Endothelial cell (in vitro differentiated cells): ENCODE measurements around the gene GDF15. TPM values are rescaled to one million over a fixed set of nuclear protein-coding genes. Genes with fewer than 3 reads are reported as not detected.
"Not testable (repeated sequence)": the region's sequence is repeated elsewhere in the genome, so short reads cannot be mapped to it uniquely, and the experiment has no call there.

Source experiments
- DNase-seq: peaks from one replicate; pipeline ENCODE4 v3.0.0; 2021; ENCODE audit warnings: low spot score
- H3K27ac Mint-ChIP-seq: one replicate; pipeline ENCODE4 v1.8.0; 2021; ENCODE audit warnings: mixed read lengths, inconsistent platforms; ENCODE audit not compliant: unreplicated experiment
- H3K27me3 Mint-ChIP-seq: one replicate; pipeline ENCODE4 v1.8.0; 2021; ENCODE audit warnings: mild to moderate bottlenecking, moderate library complexity, mixed read lengths, inconsistent platforms; ENCODE audit not compliant: unreplicated experiment
- H3K36me3 Mint-ChIP-seq: one replicate; pipeline ENCODE4 v1.8.0; 2021; ENCODE audit warnings: mild to moderate bottlenecking, low read depth, mixed read lengths, inconsistent platforms; ENCODE audit not compliant: unreplicated experiment
- H3K4me1 Mint-ChIP-seq: one replicate; pipeline ENCODE4 v1.8.0; 2021; ENCODE audit warnings: mild to moderate bottlenecking, mixed read lengths, inconsistent platforms; ENCODE audit not compliant: unreplicated experiment
- H3K4me3 Mint-ChIP-seq: one replicate; pipeline ENCODE4 v1.8.0; 2021; ENCODE audit warnings: mild to moderate bottlenecking, mixed read lengths, inconsistent platforms; ENCODE audit not compliant: unreplicated experiment
- H3K9me3 Mint-ChIP-seq: one replicate; pipeline ENCODE4 v1.8.0; 2021; ENCODE audit warnings: mixed read lengths, inconsistent platforms; ENCODE audit not compliant: unreplicated experiment
- CTCF ChIP-seq: fragments of 200-600 bp; sonication (generic); IDR thresholded peaks from one replicate; pipeline ENCODE4 v1.5.0; 2021; ENCODE audit warnings: antibody characterized with exemption; ENCODE audit not compliant: unreplicated experiment
- total RNA-seq: library from RNA; stranded (reverse); fragmentation: NEBNext Ultra II Directional; extraction: Animal tissue kit (Norgen Biotek cat#: 25700); gene quantifications from one replicate; pipeline ENCODE4 v1.2.1, GENCODE V29; 2021; ENCODE audit not compliant: unreplicated experiment

The GDF15 gene
- total RNA-seq, 1 donor from 2014 or later: 1.3 TPM

GRCh38 chr19:18380843-18381242 lies 5.1 kb upstream of the GDF15 start:
- peaks cover 10% of the 10 kb centered on the region for H3K4me1 Mint-ChIP-seq
- peaks cover 3% of the 10 kb centered on the region for H3K27me3 Mint-ChIP-seq
- no peaks in the 10 kb centered on the region for H3K36me3 Mint-ChIP-seq
- no peak for TF ChIP-seq CTCF
- H3K4me3 Mint-ChIP-seq: no peak overlapping the region
- H3K9me3 Mint-ChIP-seq: no peaks in the 10 kb centered on the region
- DNase-seq: no peak
- H3K27ac Mint-ChIP-seq: no peak overlapping the region

- not testable (repeated sequence) for H3K9me3 Mint-ChIP-seq, H3K36me3 Mint-ChIP-seq, H3K27ac Mint-ChIP-seq, H3K4me3 Mint-ChIP-seq, H3K27me3 Mint-ChIP-seq, DNase-seq
- H3K4me1 Mint-ChIP-seq: peaks cover 10% of the 10 kb centered on the region
Observed at GRCh38 chr19:18383622-18384021, 2.3 kb upstream of the GDF15 start.

GRCh38 chr19:18384775-18385174 lies 1.2 kb upstream of the GDF15 start:
- Mint-ChIP-seq H3K27ac (no peak overlapping the region), H3K4me3 (no peak overlapping the region), H3K9me3 (no peaks in the 10 kb centered on the region), H3K4me1 (peaks cover 10% of the 10 kb centered on the region), H3K27me3 (peaks cover 9% of the 10 kb centered on the region), H3K36me3 (no peaks in the 10 kb centered on the region)
- no peak for TF ChIP-seq CTCF
- DNase-seq: no peak

- Mint-ChIP-seq H3K36me3 (no peaks in the 10 kb centered on the region), H3K27ac (no peak overlapping the region), H3K9me3 (no peaks in the 10 kb centered on the region), H3K4me1 (peaks cover 8% of the 10 kb centered on the region), H3K27me3 (peaks cover 9% of the 10 kb centered on the region), H3K4me3 (peak overlapping the region; percentile 51)
- no peak for TF ChIP-seq CTCF
- DNase-seq: no peak
Observed at GRCh38 chr19:18385359-18385674, 641 bp upstream of the GDF15 start.

GRCh38 chr19:18386543-18387271 lies 749 bp downstream of the GDF15 start:
- peaks cover 8% of the 10 kb centered on the region for H3K4me1 Mint-ChIP-seq
- peaks cover 9% of the 10 kb centered on the region for H3K27me3 Mint-ChIP-seq
- no peak overlapping the region for H3K4me3 Mint-ChIP-seq
- DNase-seq: no peak
- no peak overlapping the region for H3K27ac Mint-ChIP-seq
- H3K36me3 Mint-ChIP-seq: no peaks in the 10 kb centered on the region
- no peak for TF ChIP-seq CTCF
- H3K9me3 Mint-ChIP-seq: no peaks in the 10 kb centered on the region
